ENCODE measurements around the gene DZIP3. TPM values are rescaled to one million over a fixed set of nuclear protein-coding genes. Genes with fewer than 3 reads are reported as not detected.

Gene DZIP3
- total and polyA plus RNA-seq, 4 experiments from 2014 or later, result 8.9 to 18.5 (median 14.2) TPM

DNA sequence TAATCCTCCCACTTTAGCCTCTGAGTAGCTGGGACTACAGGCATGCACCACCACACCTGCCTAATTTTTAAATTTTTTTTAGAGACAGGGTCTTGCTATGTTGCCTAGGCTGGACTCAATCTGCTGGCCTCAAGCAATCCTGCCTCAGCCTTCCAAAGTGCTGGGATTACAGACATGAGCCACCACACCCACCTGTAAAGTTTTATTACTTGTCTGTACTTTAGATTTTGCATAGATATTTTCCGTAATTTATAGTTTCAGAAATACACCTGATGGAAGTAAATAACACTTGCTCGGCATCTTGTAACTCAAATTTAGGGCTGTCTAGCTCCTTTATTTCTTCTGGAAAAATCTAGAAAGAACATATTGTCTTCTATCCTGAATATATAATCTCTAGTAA, 5.8 kb downstream of the DZIP3 start:
- intact Hi-C loops (cut with micrococcal nuclease), result no loop called here
- no peak for DNase-seq
- Histone ChIP-seq H3K4me3 (ENCODE audit: low read length in 2 of 2) (no peak overlapping the region), H3K27ac (ENCODE audit: low read depth, low read length) (no peak overlapping the region), H3K4me1 (ENCODE audit: insufficient read depth, low read length) (peaks cover 26% of the 10 kb centered on the region), H3K36me3 (ENCODE audit: insufficient read depth, low read length) (no peaks in the 10 kb centered on the region), H3K9me3 (ENCODE audit: control insufficient read depth in 1 of 2, low read length in 2 of 2) (no peaks in the 10 kb centered on the region), H3K27me3 (ENCODE audit: insufficient read depth, low read length) (no peaks in the 10 kb centered on the region)
- Mint-ChIP-seq H3K9me3 (no peaks in the 10 kb centered on the region), H3K4me1 (peaks cover 9 to 51% (median 21%) of the 10 kb centered on the region in 4 donors), H3K27me3 (no peaks in the 10 kb centered on the region), H3K36me3 (no peaks in the 10 kb centered on the region), H3K4me3 (no peak overlapping the region), H3K27ac (peak overlapping the region in 1 of 7 donors; percentile 49)
- ChIA-PET POLR2A (ENCODE audit: partially characterized antibody) (no interaction called here), CTCF (ENCODE audit: partially characterized antibody) (no interaction called here)

DNA sequence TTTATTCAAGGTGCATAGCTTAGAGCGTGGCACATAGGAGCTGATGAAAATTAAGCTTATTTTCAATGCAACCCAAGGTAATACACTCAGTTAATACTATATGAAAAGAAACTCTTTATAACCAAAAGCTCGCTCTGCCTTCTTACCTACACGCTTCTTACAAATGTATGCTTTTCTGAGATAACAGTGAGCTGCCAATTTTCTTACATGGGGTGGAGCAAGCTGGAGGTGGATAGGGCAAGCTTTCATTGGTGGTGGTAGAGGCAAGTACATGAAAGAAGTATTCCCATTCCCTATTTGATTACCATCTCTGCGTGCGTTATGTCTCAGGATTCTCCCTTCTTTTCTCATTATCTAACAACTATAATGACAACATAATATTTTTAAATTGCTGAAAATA, 8.9 kb downstream of the DZIP3 start:
- Histone ChIP-seq H3K9me3 (ENCODE audit: control insufficient read depth in 1 of 2, low read length in 2 of 2) (no peaks in the 10 kb centered on the region), H3K4me1 (ENCODE audit: insufficient read depth, low read length) (peaks cover 36% of the 10 kb centered on the region), H3K4me3 (ENCODE audit: low read length in 2 of 2) (no peak overlapping the region), H3K27ac (ENCODE audit: low read depth, low read length) (no peak overlapping the region), H3K36me3 (ENCODE audit: insufficient read depth, low read length) (no peaks in the 10 kb centered on the region), H3K27me3 (ENCODE audit: insufficient read depth, low read length) (no peaks in the 10 kb centered on the region)
- Mint-ChIP-seq H3K27me3 (no peaks in the 10 kb centered on the region), H3K36me3 (no peaks in the 10 kb centered on the region), H3K27ac (no peak overlapping the region), H3K4me3 (no peak overlapping the region), H3K9me3 (no peaks in the 10 kb centered on the region), H3K4me1 (peaks cover 17 to 53% (median 23%) of the 10 kb centered on the region in 4 donors)
- intact Hi-C loops (cut with micrococcal nuclease), result no loop called here
- CTCF ChIA-PET (ENCODE audit: partially characterized antibody), result interaction anchor here (1.1 to 3.1 kb wide), 4 partner anchors 9 to 242 kb away, joined by 3 to 15 read pairs (median 4); partner anchors contain the start of genes CIP2A and DZIP3
- no peak for DNase-seq
- POLR2A ChIA-PET (ENCODE audit: partially characterized antibody), result interaction anchor here (0.7 to 10.2 kb wide), 3 partner anchors 9 to 237 kb away, joined by 3 to 298 read pairs (median 3); partner anchors contain the start of genes CIP2A and DZIP3

DNA sequence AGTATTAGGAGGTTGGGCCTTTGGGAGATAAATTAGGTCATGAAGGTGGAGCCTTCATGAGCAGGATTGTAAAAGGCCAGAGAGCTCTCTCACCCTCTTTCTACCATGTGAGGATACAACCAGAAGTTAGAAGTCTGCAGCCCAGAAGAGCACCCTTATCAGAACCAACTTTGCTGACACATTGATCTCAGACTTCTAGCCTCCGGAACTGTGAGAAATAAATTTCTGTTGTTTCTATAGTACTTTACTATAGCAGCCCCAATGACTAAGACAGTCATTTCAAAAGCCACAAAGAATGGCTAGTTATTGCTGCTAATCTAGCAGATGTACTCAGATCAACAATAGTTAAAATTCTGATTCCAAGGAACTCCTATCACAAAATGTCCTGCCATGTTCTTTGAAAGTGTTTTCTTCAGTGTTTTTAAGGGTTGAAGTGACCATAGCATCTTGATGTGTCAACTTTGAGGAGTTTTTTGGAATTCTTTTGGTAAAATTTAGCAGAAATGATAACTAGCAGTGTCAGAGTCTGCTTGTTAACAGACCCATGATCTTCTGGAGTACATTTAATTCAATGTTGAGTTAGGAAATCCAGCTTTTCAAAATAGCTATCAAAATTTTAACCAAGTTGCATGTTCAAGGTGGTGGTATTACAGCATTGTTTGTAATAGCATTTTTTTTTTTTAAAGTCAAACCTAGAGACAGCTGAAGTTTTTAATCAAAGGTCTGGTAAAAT, 10.3 kb downstream of the DZIP3 start:
- Histone ChIP-seq H3K27ac (ENCODE audit: low read depth, low read length) (no peak overlapping the region), H3K27me3 (ENCODE audit: insufficient read depth, low read length) (no peaks in the 10 kb centered on the region), H3K36me3 (ENCODE audit: insufficient read depth, low read length) (no peaks in the 10 kb centered on the region), H3K4me3 (ENCODE audit: low read length in 2 of 2) (no peak overlapping the region), H3K4me1 (ENCODE audit: insufficient read depth, low read length) (peaks cover 51% of the 10 kb centered on the region), H3K9me3 (ENCODE audit: control insufficient read depth in 1 of 2, low read length in 2 of 2) (no peaks in the 10 kb centered on the region)
- H3K9me3 Mint-ChIP-seq, result no peaks in the 10 kb centered on the region
- intact Hi-C loops (cut with micrococcal nuclease), result loop anchor here (5.0 kb wide), 2 partner anchors 222 to 378 kb away; partner anchors contain the start of genes IFT57 and TRAT1
- H3K4me3 Mint-ChIP-seq, result no peak overlapping the region
- no peak for DNase-seq
- H3K4me1 Mint-ChIP-seq, result peaks cover 28 to 67% (median 36%) of the 10 kb centered on the region in 4 donors
- H3K27me3 Mint-ChIP-seq, result no peaks in the 10 kb centered on the region
- H3K36me3 Mint-ChIP-seq, result no peaks in the 10 kb centered on the region
- peak overlapping the region in 2 of 7 donors; percentile 17 to 68 for H3K27ac Mint-ChIP-seq
- CTCF ChIA-PET (ENCODE audit: partially characterized antibody), result interaction anchor here (1.1 to 3.1 kb wide), 3 partner anchors 11 to 241 kb away, joined by 3 to 15 read pairs (median 3); partner anchors contain the start of genes CIP2A and DZIP3
- POLR2A ChIA-PET (ENCODE audit: partially characterized antibody), result interaction anchor here (10.2 kb wide), 1 partner anchor 10 kb away, joined by 298 read pairs; the partner anchor contains the start of genes CIP2A and DZIP3

DNA sequence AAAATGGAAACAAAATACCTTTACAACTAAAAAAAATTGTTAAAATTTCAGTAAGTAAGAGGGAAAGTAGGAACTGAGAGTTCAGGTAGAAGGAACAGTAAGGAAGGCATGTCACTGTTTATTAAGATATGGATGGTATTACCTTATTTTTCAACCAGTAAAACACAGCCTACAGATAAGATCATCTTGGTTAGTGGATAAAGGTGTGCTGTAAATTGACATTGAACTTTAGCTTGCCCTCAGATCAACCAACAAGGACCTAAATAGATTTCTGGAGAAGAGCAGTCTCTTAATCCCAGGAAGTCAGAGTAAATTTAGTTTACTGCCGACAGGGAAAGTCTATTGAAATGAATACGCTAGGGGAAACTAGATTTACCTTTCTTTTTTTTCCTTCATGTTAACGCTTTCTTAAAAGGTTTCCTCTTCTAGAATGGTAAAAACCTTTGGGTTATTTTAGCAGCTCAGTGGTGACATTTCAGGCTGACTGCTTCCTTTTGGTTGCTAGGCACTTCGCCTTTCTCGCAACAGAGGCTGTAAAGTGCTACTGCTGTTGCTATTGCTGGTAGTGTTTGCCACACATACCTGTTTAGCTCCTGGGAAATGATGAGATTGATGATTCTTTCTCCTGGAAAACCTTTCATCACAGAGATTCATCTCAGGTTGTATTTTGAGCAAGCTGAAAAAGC, 12.9 kb downstream of the DZIP3 start:
- Mint-ChIP-seq H3K4me1 (peaks cover 37 to 68% (median 43%) of the 10 kb centered on the region in 4 donors), H3K27ac (peak overlapping the region; percentile 63 to 99 (median 91)), H3K27me3 (no peaks in the 10 kb centered on the region), H3K36me3 (peaks cover 2 to 5% of the 10 kb centered on the region in 2 donors), H3K4me3 (peak overlapping the region; percentile 54 to 86 (median 82)), H3K9me3 (no peaks in the 10 kb centered on the region)
- ChIA-PET CTCF (ENCODE audit: partially characterized antibody) (interaction anchor here (0.8 to 5.0 kb wide), 16 partner anchors 9 to 313 kb away, joined by 3 to 67 read pairs (median 4); partner anchors contain the start of genes CIP2A and DZIP3), POLR2A (ENCODE audit: partially characterized antibody) (interaction anchor here (1.3 to 10.2 kb wide), 8 partner anchors 9 to 475 kb away, joined by 3 to 298 read pairs (median 6); partner anchors contain the start of genes CIP2A, DZIP3 and TRAT1)
- H3K4me1 ChIP-seq (ENCODE audit: insufficient read depth, low read length), result peaks cover 59% of the 10 kb centered on the region
- peak; percentile 38 to 63 (median 50) for DNase-seq
- H3K36me3 ChIP-seq (ENCODE audit: insufficient read depth, low read length), result no peaks in the 10 kb centered on the region
- peak overlapping the region in 1 of 2 donors; percentile 27 for H3K4me3 ChIP-seq (ENCODE audit: low read length in 2 of 2)
- H3K27ac ChIP-seq (ENCODE audit: low read depth, low read length), result peak overlapping the region; percentile 56
- intact Hi-C loops (cut with micrococcal nuclease), result loop anchor here (1.0 to 5.0 kb wide), 3 partner anchors 13 to 380 kb away; partner anchors contain the start of genes CIP2A, DZIP3, IFT57 and TRAT1
- no peaks in the 10 kb centered on the region for H3K27me3 ChIP-seq (ENCODE audit: insufficient read depth, low read length)
- H3K9me3 ChIP-seq (ENCODE audit: control insufficient read depth in 1 of 2, low read length in 2 of 2), result no peaks in the 10 kb centered on the region

DNA sequence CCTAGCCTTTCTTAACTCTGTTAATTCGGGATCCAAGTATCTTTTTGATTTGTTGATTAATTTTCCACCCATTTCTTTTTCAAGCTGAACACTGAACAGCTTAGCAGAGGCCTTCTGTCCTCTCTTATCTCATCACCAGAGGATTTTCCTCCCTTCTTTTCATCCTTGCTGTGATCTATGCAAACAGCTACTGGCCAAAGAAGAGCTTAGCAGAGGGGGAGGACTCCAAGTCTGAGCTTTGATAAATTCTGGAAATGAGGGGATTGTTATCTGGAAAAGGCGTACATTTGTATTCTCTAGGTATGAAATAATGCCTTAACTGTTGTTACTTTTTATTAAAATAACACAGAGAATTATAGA, 13.4 kb downstream of the DZIP3 start:
- Mint-ChIP-seq H3K9me3 (no peaks in the 10 kb centered on the region), H3K27ac (peak overlapping the region; percentile 63 to 99 (median 91)), H3K4me3 (peak overlapping the region; percentile 54 to 86 (median 82)), H3K27me3 (no peaks in the 10 kb centered on the region), H3K4me1 (peaks cover 41 to 67% (median 43%) of the 10 kb centered on the region in 4 donors), H3K36me3 (peaks cover 6 to 8% of the 10 kb centered on the region in 2 donors)
- Histone ChIP-seq H3K4me3 (ENCODE audit: low read length in 2 of 2) (peak overlapping the region in 1 of 2 donors; percentile 27), H3K36me3 (ENCODE audit: insufficient read depth, low read length) (no peaks in the 10 kb centered on the region), H3K4me1 (ENCODE audit: insufficient read depth, low read length) (peaks cover 59% of the 10 kb centered on the region), H3K27me3 (ENCODE audit: insufficient read depth, low read length) (no peaks in the 10 kb centered on the region), H3K27ac (ENCODE audit: low read depth, low read length) (peak overlapping the region; percentile 56), H3K9me3 (ENCODE audit: control insufficient read depth in 1 of 2, low read length in 2 of 2) (no peaks in the 10 kb centered on the region)
- DNase-seq, result no peak
- intact Hi-C loops (cut with micrococcal nuclease), result loop anchor here (1.0 to 5.0 kb wide), 3 partner anchors 14 to 381 kb away; partner anchors contain the start of genes CIP2A, DZIP3, IFT57 and TRAT1
- POLR2A ChIA-PET (ENCODE audit: partially characterized antibody), result interaction anchor here (1.3 to 10.2 kb wide), 8 partner anchors 9 to 476 kb away, joined by 3 to 298 read pairs (median 6); partner anchors contain the start of genes CIP2A, DZIP3 and TRAT1
- CTCF ChIA-PET (ENCODE audit: partially characterized antibody), result interaction anchor here (0.8 to 5.0 kb wide), 15 partner anchors 9 to 312 kb away, joined by 3 to 67 read pairs (median 5); partner anchors contain the start of genes CIP2A and DZIP3

DNA sequence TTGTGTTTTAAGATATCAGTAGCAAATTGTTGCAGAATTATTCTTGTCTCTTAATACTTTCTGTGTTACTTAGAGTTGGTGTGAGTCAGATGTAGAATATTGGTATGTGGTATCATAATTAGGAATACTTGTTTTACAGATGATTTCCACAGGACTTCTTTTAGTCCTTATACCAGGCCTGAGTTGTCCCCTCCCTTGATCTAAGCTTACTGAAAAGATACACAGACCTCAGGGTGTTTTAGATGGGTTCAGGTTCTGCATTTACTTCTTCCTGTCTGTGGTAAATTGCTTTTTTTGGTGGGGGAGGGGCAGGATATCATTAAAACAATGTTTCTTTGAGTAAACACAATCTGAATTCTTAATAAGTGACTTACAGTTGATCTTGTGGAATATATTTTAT, 14.2 kb downstream of the DZIP3 start:
- peaks cover 59% of the 10 kb centered on the region for H3K4me1 ChIP-seq (ENCODE audit: insufficient read depth, low read length)
- peaks cover 41 to 62% (median 43%) of the 10 kb centered on the region in 4 donors for H3K4me1 Mint-ChIP-seq
- H3K27me3 ChIP-seq (ENCODE audit: insufficient read depth, low read length), result no peaks in the 10 kb centered on the region
- peak overlapping the region; percentile 54 to 86 (median 78) for H3K4me3 Mint-ChIP-seq
- peak overlapping the region; percentile 63 to 99 (median 89) for H3K27ac Mint-ChIP-seq
- H3K36me3 Mint-ChIP-seq, result peaks cover 8 to 11% of the 10 kb centered on the region in 2 donors
- H3K9me3 Mint-ChIP-seq, result no peaks in the 10 kb centered on the region
- no peaks in the 10 kb centered on the region for H3K36me3 ChIP-seq (ENCODE audit: insufficient read depth, low read length)
- intact Hi-C loops (cut with micrococcal nuclease), result loop anchor here (5.0 kb wide), 2 partner anchors 219 to 381 kb away; partner anchors contain the start of genes IFT57 and TRAT1
- H3K27me3 Mint-ChIP-seq, result no peaks in the 10 kb centered on the region
- ChIA-PET POLR2A (ENCODE audit: partially characterized antibody) (interaction anchor here (1.3 to 10.2 kb wide), 6 partner anchors 8 to 477 kb away, joined by 3 to 298 read pairs (median 5); partner anchors contain the start of genes CIP2A and DZIP3), CTCF (ENCODE audit: partially characterized antibody) (interaction anchor here (1.3 to 5.0 kb wide), 7 partner anchors 13 to 311 kb away, joined by 5 to 67 read pairs (median 8); partner anchors contain the start of genes CIP2A and DZIP3)
- no peaks in the 10 kb centered on the region for H3K9me3 ChIP-seq (ENCODE audit: control insufficient read depth in 1 of 2, low read length in 2 of 2)
- DNase-seq, result peak; percentile 31 to 62 (median 55)
- H3K27ac ChIP-seq (ENCODE audit: low read depth, low read length), result peak overlapping the region; percentile 56
- H3K4me3 ChIP-seq (ENCODE audit: low read length in 2 of 2), result peak overlapping the region in 1 of 2 donors; percentile 1

Measured in CD4-positive, alpha-beta memory T cell (primary cell).